Fibroblast of skin of scalp (primary cell): ENCODE data around the gene WNT2B. TPM values are rescaled to one million over a fixed set of nuclear protein-coding genes. Genes with fewer than 3 reads are reported as not detected.
"Not testable (repeated sequence)": the region's sequence is repeated elsewhere in the genome, so short reads cannot be mapped to it uniquely, and the experiment has no call there.

ENCODE experiments used
- DNase-seq: peaks from one replicate; pipeline ENCODE4 v3.0.0-alpha.2; 2013
- polyA plus RNA-seq, 2 experiments: library from polyadenylated mRNA; unstranded; fragments of 120-200 nt; gene quantifications; one replicate each; pipeline ENCODE4 v1.2.1, GENCODE V29; 2013; ENCODE audit not compliant: insufficient read length in 2 of 2

WNT2B gene
- 6.9 TPM for polyA plus RNA-seq (2013, experiment 1 of 2; ENCODE audit: insufficient read length)
- 6.7 TPM for polyA plus RNA-seq (2013, experiment 2 of 2; ENCODE audit: insufficient read length)

DNA sequence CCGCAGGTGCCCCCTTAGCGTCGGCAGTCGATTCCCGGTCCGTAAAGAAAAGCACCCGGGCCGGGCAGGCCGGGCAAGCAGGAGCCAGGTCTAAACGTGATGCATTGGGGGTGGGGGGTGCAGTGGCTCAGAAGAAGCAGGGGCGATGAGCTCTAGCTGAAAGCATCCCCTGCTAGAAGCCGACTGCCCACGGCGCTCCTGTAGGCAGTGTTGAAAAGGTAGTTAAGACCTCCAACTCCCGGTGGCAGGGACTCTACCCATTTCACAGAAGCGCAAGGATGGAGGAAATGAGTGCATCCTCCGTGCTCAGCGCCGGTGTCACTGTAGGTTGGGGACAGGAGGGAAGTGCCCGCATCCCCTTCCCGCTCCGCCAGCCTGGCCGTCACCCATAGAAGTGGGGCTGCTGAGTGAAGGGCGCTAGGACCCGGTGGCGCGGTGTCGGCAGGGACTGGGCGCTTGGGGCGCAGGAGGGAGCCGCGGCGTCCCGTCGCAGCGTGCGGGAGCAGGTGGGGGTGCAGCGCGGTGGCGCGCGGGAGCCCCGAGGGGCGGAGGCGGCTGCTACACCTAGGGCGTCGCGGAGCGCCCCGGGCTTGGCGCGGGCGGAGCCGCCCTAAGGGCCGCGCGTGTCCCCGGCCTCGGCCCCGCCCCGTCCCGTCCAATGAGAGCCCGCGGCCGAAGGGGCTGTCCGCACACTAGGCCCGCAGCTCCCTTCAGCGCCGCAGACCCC, at the start of gene WNT2B:
Gene WNT2B (plus strand): TSS at position 688 of the 727 bp plus-strand sequence. CDS start 298 bp downstream, outside the sequence.
- DNase-seq, result no peak

DNA sequence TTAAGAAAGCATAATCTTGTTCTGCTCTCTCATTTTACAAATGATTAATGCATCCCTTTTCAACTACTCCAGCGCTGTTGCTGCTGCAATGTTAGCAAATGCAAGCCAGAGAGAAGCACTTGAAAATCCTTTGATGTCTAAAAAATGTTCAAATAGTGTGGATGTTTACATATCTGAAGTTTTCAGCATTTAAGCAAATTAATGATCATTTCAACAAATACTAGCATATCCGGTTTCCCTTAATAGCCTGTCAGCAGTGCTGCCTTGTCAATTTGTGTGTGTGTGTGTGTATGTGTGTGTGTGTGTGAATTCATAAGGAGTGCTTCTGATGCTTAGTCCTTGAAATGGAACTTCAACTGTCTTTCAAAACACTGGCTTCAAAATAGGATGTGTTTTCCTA, 48.1 kb upstream of the WNT2B start:
- DNase-seq, result peak; percentile 52

DNA sequence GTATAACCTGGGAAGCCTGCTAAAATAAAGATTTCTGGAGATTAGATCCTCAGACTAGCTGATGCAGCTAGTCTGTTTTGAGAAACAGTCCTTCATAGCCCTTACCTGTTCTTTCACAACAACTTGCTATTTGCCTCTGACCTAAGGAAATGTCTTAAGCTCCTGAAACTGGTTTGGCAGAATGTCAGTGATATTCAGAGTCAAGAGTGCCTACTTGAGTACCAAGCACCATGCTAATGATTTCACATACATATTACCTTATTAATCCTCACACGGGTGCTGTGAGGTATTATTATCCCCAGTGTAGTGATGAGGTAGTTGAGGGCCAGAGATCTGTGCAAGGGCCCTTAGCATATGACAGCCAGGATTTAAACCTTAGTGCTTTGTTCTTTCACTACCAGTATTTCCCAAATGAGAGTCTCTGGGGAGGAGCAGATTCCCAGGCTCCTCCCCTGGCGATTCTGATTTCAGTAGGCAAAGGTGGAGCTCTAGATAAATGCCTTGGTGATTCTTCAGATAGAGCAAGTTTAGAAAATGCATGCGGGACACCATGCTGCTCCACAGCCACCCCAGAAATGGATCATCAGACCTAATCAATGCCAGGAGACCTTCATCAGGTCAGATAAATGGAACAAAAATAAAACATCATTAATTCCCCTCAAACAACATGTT, 47.4 kb upstream of the WNT2B start:
- no peak for DNase-seq

DNA sequence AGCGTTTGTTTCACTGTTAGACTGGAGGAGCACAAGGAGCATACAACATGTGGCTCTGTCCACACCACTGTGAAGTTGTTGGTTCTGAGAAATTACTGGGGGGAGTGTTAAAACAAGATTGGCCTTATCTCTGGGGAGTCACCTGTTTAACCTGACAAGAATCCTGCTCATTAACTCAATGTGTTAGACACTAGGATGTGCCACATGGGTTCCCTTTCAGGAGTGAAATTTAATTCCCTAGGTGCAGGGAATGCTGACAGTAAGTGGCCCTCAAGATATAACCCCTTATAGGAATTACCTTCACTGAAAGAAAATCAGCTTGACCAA, 45.8 kb upstream of the WNT2B start:
- no peak for DNase-seq

DNA sequence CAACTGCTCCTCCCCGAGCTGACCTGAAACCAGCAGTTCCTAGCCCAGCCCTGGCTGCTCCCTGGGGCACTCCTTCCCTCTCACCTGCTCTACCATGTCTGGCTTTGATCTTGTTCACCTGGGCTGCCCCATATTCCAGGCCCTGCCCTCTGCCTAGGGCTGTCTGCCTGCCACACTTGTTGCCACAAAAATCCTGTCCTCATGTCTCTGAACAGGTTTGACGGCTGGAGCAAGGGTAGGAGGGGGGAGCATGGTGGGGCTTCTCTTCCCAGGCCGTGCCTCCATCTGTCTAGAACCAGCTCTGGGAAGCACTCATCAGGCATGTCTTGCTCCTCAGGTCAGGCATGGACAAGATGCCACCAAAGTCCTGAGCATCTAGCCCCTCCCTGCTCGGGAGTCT, 44.3 kb upstream of the WNT2B start:
- no peak for DNase-seq

DNA sequence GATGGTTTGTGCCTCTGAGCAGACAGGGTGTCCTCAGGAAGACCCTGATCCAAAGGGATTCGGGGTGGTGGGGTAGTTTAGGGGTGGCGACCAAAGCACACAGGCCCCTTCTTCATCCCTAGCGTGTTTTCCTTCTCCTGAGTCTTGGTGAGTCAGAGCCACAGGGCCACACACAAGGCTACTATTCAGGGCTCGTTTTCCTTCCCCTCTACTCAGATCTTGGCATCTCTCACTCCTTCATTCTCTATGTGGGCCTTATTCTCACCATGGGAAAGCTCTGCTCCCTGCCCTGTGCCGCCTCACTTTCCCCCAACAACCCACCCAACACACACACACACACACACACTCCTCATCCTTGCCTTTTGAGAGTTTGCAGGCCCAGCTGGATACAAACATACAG, 43.6 kb upstream of the WNT2B start:
- DNase-seq, result peak; percentile 64

DNA sequence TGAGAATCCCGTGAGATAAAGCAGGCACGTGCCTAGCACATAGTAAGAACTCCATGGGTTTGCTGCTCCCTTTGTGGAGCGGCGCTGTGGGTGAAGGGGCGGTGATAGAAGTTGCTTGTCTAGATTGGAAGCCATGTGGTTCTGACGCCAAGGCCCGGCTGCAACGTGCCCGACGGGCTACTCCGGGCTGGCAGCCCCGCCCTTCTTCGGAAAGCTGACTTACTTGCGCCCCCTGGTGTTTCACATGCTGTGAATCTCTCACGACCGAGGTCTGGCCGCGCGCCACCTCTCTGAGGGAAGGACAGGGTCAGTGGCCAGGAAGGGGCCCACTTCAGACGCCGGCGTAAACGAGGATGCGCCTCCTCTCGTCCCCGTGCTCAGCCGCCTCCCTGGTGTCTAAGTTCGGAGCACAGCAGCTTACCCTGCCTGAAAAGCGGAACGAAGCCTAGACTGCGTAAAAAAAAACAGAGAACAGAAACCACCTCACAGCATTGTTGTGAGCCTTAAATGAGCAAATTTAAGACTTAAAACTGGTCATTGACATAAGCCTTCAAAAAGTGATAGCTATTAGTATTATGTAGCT, 42.6 kb upstream of the WNT2B start:
- peak; percentile 94 for DNase-seq

DNA sequence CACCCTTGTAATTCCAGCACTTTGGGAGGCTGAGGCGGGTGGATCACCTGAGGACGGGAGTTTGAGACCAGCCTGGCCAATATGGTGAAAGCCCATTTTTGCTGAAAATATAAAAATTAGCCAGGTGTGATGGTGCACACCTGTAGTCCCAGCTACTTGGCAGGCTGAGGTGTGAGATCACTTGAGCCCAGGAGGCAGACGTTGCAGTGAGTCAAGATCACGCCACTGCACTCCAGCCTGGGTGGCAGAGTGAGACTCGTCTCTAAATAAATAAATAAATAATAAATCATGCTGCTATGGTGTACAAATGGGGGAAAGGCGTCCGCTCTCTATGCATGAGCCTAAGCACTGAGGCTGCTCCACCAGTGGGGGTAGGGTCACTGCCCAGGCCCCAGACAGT, 38.4 kb upstream of the WNT2B start:
- DNase-seq, result not testable (repeated sequence)

DNA sequence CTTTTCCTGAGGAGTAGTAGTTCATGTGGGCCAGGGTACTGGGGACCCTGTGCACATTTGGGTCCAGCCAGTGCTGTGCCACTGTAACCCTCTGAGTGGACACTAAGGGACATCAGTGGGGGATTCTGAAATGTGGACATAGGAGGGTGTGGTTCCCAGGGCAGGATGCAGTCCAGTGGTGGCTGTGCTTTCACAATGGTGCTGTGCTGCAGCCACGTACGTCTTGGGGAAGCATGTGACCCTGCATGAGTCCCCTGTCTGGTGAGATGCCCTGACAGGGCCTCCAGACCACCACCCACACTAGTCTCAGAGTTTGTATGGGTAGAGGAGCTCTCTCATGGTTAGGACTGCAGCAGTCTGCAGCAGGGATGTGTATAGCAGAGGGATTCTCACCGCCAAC, 37.8 kb upstream of the WNT2B start:
- no peak for DNase-seq

DNA sequence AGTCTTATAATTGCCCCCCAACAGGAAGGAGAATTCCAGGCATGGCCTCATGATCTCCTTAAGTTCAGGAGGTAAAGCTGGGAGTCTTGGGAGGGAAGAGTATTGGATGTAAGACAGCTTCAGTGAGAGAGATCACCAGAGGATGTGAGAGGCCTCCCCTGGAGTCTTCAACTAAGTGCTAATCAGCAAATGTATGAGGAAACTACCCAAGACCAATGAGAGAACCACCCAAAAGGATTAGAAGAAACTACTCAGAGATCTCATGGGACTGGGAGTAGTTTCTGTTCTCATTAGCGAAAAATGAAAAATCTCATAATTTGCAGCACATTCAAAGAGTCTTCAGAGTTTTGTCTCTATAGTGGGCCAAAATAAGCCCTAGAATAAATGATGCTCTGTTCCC, 36.6 kb upstream of the WNT2B start:
- no peak for DNase-seq

DNA sequence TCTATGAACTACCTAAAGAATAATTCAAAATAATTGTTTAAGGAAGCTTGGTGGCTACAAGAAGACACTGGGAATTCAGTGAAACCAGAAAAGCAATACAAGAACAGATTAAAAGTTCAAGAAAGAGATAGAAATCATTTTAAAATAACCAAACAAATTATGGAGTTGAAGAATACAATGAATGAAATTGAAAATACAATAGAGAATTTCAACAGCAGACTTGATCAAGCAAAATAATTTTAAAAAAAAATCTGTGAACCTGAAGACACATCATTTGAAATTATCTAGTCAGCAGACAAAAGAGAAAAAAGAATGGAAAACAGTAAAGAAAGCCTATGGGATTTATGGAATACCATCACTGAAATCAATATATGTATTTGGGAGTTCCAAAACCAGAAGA, 31.2 kb upstream of the WNT2B start:
- DNase-seq, result no peak

DNA sequence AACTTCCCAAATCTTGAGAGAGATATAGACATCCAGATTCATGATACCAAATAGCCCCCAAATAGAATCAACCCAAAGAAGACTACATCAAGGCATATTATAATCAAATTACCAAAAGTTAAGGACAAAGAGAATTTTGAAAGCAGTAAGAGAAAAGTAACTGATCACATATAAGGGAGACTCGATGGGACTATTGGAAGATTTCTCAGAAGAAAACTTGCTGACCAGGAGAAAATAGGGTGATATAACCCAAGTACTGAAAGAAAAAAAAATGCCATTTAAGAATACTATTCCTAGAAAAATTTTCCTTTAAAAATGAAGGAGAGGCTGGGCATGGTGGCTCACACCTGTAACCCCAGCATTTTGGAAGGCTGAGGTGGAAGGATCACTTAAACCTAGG, 30.5 kb upstream of the WNT2B start:
- DNase-seq, result no peak

DNA sequence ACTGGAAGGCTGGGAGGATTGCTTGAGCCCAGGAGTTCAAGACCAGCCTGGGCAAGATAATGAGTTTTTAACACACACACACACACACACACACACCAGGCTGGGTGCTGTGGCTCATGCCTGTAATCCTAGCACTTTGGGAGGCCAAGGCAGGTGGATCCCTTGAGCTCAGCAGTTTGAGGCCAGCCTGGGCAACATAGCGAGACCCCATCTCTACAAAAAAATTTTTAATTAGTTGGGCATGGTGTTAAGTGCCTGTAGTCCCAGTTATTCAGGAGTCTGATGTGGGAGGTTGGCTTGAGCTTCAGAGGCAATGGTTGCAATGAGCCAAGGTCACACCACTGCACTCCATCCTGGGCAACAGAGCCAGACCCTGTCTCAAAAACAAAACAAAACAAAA, 22.7 kb upstream of the WNT2B start:
- DNase-seq, result not testable (repeated sequence)

DNA sequence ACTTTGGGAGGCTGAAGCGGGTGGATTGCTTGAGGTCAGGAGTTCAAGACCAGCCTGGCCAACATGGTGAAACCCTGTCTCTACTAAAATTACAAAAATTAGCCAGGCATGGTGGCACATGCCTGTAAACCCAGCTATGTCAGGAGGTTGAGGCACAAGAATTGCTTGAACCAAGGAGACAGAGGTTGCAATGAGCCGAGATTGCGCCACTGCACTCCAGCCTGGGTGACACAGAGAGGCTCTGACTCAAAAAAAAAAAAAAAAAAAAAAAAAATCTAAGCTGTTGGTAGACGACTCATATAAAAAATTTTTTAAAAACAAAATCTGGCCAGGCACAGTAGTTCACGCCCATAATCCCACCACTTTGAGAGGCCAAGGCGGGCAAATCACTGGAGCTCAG, 21.1 kb upstream of the WNT2B start:
- DNase-seq, result not testable (repeated sequence)

DNA sequence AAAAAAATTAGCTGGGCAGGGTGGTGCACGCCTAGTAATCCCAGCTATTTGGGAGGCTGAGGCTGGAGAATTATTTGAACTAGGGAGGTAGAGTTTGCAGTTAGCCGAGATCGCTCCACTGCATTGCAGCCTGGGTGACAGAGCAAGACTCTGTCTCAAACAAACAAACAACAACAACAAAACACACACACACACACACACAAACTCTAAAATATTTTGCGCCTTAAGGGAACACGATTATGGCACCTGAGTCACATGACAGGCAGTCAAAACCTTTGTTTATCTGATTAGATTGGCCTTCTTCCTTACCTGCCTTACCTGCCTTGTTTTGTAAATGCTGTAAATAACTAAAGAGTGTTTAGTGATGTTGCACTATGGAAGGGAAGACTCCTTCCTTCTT, 20.6 kb upstream of the WNT2B start:
- DNase-seq, result no peak

DNA sequence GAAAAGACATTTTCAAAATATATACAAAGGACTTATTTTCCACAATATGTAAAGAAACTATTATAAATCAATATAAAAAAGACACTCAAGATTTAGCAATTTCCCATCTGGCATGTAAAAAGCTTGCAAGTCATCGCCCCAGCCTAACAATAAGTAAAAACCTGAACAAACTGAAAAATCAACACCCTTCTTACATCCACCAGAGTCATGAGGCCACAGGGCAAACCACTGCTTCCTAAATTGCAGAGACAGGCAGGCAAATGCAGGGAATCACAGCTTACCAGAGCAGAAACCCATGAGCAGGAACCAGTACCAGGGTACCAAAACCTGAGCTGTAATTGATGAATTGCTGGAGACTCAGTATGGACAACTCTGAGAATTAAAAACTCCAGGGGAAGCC, 16.7 kb upstream of the WNT2B start:
- DNase-seq, result no peak

DNA sequence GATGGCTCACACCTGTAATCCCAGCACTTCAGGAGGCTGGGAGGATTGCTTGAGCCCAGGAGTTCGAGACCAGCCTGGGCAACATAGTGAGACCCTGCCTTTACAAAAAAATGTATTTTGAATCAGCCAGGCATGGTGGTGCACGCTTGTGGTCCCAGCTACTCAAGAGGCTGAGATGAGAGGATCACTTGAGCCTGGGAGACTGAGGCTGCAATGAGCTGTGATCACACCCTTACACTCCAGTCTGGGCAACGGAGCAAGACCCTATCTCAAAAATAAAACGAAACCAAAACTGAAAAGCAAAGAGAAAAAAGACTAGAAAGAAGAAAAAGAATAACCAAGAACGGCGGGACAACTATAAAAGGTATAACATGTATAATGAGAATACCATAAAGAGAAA, 15.4 kb upstream of the WNT2B start:
- DNase-seq, result no peak

DNA sequence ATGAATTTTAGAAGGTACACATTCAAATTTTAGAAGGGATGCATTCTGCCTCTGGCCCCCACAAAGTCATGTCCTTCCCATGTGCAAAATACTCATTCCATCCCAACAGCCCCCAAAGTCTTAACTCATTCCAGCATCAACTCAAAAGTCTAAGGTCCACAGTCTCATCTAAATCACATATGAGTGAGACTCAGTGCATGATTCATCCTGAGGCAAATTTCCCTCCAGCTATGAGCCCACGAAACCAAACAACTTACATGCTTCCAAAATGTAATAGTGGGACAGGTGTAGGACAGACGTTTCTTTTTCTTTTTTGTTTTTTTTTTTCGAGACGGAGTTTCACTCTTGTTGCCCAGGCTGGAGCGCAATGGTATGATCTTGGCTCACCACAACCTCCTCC, 12.5 kb upstream of the WNT2B start:
- DNase-seq, result no peak

DNA sequence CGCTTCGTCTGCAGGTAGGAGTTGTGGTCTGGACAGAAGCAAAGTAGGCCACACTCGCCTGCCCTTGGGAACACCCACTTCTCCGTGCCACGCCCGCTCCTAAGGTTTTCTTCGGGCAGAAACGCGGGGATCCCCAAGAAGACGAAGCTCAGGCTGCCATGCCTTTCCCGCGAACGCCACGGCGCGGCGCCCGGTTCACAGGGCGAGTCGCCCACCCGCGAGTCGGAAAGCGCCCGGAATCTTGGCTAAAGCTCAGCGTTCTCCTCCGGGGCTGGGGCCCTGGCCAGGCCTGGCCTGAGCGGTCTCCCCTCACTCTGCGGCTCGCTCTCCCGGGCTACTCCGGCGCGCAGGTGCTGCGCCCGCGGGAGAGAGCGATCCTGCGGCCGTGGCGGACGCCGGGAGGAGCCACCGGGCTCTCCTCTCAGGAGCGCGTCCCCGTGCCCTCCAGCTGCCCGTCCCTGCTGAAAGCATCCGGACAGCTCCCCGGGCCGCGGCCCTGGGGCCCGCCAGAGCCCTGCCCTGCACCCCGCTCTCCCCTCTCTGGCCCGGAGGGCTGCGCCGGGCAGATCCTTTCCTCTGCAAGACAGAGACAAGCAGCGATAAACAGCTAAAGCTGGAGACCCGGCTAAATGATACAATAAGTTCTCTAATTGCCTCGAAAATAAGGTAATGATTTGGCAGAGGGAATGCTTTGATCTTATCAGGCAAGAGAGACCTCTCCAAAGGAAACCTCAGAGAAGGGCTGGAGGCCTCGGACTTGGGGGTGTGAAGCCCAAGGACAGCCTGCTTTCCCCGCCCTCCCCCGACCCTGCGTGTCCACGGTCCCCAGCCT, 6.7 kb upstream of the WNT2B start:
- DNase-seq, result peak; percentile 77

DNA sequence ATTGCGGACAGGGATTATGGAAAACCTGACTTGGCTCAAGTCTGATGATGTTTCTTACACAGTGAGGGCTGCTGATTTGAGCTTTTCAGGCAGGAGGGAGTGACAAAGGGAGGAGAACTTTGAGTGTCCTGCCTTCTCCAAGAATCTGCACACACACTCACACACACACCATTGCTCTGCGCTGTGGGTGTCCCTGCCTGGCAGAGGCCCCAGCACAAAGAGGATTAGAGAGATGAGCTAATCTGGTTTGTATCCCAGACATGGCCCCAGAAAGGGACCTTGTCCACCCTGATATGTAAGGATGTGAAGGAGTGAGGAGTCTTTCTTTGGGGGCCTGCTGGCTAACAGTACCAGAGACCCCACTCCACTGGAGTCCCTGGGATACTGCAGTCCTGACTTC, 5.9 kb upstream of the WNT2B start:
- peak; percentile 77 for DNase-seq

DNA sequence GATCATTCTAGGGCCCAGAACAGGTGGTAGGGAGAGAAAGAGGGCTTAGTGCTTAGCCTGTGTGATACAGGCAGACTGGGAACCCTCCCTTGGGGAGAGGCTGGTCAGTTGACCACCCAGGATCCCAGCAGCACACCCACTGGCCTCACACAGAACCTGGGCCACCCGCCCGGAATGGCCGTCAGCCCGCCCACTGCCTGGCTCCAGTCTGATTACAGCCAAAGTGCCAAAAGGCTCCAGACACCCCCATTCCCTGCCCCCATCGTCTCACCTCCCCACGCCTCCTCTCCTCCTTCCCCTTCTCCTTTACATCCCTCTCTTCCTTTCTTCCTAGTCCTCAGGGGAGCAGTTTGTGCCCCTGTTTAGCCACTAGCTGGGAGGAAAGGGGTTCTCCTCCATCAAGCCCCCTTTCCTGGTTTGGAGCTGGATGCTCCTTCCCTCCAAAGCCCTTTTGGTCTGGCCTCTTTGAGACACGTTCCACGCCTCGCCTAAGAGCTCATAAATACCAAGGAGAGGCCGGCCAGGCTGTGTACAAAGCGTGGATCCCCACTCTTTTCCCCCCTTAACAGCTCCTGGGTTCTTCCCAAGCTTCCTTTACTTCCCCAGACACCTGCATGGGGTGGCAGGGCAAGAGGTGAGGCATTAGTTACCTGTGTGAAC, 4.6 kb upstream of the WNT2B start:
- no peak for DNase-seq

DNA sequence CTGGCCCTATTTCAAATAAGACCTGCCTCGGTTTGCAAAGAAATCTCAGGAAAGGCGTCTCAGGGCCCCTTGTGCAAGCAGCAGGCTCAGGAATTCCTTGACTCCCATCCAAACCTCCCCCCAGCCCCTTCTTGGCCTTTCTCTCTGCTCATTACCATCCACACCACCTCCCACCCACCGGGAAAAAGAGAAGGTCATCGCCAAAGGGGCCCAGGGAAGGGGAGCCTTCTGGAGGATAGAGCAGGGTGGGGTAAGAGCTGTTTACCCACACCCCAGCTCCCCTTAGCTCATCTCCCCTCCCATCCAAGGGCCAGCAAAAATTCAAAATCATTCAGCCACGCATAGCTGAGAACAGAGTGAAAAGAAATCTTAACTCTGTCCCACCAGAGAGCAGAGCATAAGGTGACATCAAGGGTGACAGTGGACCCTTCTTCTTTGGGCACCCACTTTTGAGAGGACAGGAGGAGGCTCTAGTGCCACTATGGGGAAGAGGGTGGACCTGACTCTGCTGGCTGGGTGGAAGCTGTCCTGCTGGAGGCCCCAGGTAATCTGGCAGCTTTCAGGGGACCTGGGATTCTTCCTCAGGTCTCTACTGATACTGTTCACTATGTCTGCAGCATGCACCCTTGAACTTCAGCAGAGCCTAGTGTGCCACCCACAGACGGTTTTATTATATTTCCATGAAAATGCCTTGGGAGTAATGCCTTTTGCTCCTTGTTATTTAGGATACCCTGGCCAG, 3.9 kb upstream of the WNT2B start:
- DNase-seq, result no peak
